Neural crest cell (in vitro differentiated cells): ENCODE measurements around the gene RAPGEF5. TPM values are rescaled to one million over a fixed set of nuclear protein-coding genes. Genes with fewer than 3 reads are reported as not detected.

ENCODE experiments used
- DNase-seq: peaks from one replicate; pipeline ENCODE4 v3.0.0; 2021; ENCODE audit warnings: low read depth, mixed read lengths, low spot score
- H3K27ac Mint-ChIP-seq: one replicate; pipeline ENCODE4 v1.8.0; 2021; ENCODE audit warnings: mild to moderate bottlenecking, mixed read lengths; ENCODE audit not compliant: unreplicated experiment
- H3K27me3 Mint-ChIP-seq: 2 replicates; pipeline ENCODE4 v1.8.0; 2021; ENCODE audit warnings: low read depth, mild to moderate bottlenecking, mixed read lengths
- H3K36me3 Mint-ChIP-seq: 2 replicates; pipeline ENCODE4 v1.8.0; 2021; ENCODE audit warnings: low read depth, mild to moderate bottlenecking, mixed read lengths
- H3K4me1 Mint-ChIP-seq: 2 replicates; pipeline ENCODE4 v1.8.0; 2021; ENCODE audit warnings: mixed read lengths
- H3K4me3 Mint-ChIP-seq: one replicate; pipeline ENCODE4 v1.8.0; 2021; ENCODE audit warnings: mild to moderate bottlenecking, mixed read lengths
- H3K9me3 Mint-ChIP-seq: 2 replicates; pipeline ENCODE4 v1.8.0; 2021; ENCODE audit warnings: mixed read lengths
- total RNA-seq: library from RNA; stranded (reverse); gene quantifications from 2 replicates; pipeline ENCODE4 v1.2.1, GENCODE V29; 2021
- TF ChIP-seq, protein P1 (sequence below): fragments of 200-600 bp; sonication (generic); conservative IDR thresholded peaks from 2 replicates; pipeline ENCODE4 v1.5.0; 2021; ENCODE audit warnings: antibody characterized with exemption, mild to moderate bottlenecking

The RAPGEF5 gene
- total RNA-seq, 1 donor from 2014 or later = 6.0 TPM

DNA sequence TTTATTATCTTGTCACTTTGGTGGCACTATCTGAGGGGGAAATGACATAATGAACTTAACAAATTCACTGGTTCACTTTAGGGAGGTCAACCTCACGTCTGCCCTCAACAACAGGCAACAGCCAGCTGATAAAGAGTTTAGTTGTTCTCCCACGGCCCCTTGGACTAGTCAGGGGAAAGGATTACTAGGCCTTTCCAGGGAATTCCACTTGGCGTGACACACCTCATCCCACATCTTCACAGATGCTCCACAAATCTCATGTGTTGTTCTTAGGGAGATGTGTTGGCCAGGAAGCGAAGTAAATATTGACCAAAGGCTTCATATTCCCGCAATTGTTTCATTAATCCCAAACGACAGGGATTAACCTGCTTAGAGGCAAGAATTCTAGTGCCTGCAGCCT lies 227.8 kb downstream of the RAPGEF5 start:
- H3K4me1 Mint-ChIP-seq = peaks cover 26% of the 10 kb centered on the region
- H3K27me3 Mint-ChIP-seq = no peaks in the 10 kb centered on the region
- no peak overlapping the region for H3K4me3 Mint-ChIP-seq
- H3K27ac Mint-ChIP-seq = no peak overlapping the region
- no peak for DNase-seq
- no peaks in the 10 kb centered on the region for H3K9me3 Mint-ChIP-seq
- TF ChIP-seq, protein P1, sequence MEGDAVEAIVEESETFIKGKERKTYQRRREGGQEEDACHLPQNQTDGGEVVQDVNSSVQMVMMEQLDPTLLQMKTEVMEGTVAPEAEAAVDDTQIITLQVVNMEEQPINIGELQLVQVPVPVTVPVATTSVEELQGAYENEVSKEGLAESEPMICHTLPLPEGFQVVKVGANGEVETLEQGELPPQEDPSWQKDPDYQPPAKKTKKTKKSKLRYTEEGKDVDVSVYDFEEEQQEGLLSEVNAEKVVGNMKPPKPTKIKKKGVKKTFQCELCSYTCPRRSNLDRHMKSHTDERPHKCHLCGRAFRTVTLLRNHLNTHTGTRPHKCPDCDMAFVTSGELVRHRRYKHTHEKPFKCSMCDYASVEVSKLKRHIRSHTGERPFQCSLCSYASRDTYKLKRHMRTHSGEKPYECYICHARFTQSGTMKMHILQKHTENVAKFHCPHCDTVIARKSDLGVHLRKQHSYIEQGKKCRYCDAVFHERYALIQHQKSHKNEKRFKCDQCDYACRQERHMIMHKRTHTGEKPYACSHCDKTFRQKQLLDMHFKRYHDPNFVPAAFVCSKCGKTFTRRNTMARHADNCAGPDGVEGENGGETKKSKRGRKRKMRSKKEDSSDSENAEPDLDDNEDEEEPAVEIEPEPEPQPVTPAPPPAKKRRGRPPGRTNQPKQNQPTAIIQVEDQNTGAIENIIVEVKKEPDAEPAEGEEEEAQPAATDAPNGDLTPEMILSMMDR = no peak
- peaks cover 8% of the 10 kb centered on the region for H3K36me3 Mint-ChIP-seq

DNA sequence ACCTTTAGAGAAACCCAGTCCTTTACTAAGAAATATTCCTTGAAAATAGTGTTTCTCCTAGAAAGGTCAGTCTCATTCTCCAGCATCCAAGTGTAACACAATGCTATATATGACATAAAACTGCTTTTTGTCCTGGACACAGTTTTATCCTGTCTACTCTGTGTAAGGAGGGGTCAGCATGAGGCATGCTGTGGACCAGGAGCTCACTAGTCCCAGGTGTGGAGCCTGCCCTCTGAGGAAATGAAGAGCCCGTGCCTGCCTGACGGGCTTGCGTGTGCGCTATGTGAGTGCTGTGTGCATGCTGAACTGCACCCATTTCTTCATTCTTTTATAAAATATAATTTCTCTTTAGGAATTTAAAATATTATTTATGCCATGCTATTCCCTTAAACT lies 228.4 kb downstream of the RAPGEF5 start:
- Mint-ChIP-seq H3K4me1 (peaks cover 26% of the 10 kb centered on the region), H3K27me3 (no peaks in the 10 kb centered on the region), H3K4me3 (no peak overlapping the region), H3K9me3 (no peaks in the 10 kb centered on the region), H3K27ac (no peak overlapping the region), H3K36me3 (peaks cover 8% of the 10 kb centered on the region)
- DNase-seq = no peak
- TF ChIP-seq, protein P1 = no peak

DNA sequence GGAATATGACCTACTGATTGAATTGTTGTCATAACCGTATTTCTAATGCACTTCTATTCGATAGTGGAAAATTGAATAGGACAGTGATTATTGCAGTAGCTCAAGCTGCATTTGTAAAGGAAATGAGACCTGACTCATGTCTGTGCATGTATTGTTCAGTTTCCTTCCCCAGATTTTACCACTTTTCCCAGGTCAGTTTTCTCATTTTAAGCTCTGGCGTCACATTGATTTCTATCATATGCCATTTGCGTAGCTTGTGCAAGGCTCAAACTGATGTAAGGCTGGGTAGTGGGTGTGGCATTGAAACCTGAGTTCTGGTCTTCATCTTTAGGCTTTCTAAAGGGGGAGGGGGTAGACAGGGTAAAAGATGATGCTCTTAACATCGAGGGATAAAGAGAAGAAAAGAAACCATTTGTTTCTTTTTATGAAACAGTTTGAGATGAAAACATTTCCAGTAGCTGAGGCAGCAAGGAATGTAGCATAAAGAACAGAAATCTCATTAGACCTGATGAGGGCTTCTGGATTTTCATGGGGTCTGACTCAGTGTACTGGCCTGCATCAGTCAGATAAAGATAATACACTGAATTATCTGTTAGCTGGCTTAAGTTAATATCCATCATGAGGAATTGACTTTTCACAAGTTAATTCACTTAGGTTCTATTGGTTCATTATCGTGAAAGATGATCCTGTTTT lies 229.0 kb downstream of the RAPGEF5 start:
- H3K4me1 Mint-ChIP-seq = peaks cover 26% of the 10 kb centered on the region
- TF ChIP-seq, protein P1 = no peak
- no peaks in the 10 kb centered on the region for H3K9me3 Mint-ChIP-seq
- H3K27me3 Mint-ChIP-seq = no peaks in the 10 kb centered on the region
- no peak for DNase-seq
- peaks cover 2% of the 10 kb centered on the region for H3K36me3 Mint-ChIP-seq
- no peak overlapping the region for H3K4me3 Mint-ChIP-seq
- no peak overlapping the region for H3K27ac Mint-ChIP-seq

DNA sequence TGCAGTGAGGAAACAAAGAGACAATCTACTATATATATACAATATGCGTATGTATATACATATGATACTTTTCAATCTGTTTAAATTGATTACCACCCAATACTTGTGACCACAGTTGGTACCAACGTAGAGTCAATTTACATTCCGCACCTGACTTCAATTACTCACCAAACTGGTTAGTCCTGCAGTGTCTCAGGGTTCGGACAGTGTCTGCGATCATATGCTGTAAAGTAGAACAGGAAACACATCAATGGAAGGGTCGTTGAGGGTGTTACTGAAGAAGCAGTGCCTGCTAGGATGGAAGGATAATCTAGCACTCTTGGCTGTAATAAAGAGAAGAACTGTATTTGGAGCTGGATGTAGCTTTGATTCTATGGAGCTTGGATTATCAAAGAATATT lies 231.5 kb downstream of the RAPGEF5 start:
- no peak overlapping the region for H3K27ac Mint-ChIP-seq
- peaks cover 2% of the 10 kb centered on the region for H3K36me3 Mint-ChIP-seq
- H3K4me1 Mint-ChIP-seq = peaks cover 29% of the 10 kb centered on the region
- H3K4me3 Mint-ChIP-seq = no peak overlapping the region
- TF ChIP-seq, protein P1 = no peak
- no peaks in the 10 kb centered on the region for H3K9me3 Mint-ChIP-seq
- H3K27me3 Mint-ChIP-seq = no peaks in the 10 kb centered on the region
- DNase-seq = no peak

DNA sequence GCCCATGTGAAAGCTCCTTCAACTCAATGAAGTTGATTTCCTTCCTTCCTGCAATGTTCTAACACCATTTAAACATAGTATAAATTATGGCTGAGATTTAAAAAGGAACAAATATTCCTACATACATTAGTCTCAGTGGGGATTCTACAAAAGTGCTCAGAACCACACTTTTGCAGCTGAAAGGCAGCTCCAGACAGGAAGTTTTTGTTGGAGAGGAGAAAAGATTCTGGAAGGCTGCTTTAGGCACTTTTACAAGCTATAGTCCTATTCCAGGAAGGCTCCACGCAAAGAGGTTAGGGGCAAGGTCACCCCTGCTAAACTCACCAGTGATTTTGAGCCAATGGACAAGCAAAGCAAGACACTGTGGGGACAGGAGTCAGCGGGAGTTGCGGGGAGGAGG lies 232.0 kb downstream of the RAPGEF5 start:
- peak overlapping the region; percentile 5 for H3K27ac Mint-ChIP-seq
- DNase-seq = no peak
- TF ChIP-seq, protein P1 = no peak
- H3K36me3 Mint-ChIP-seq = peaks cover 2% of the 10 kb centered on the region
- H3K9me3 Mint-ChIP-seq = no peaks in the 10 kb centered on the region
- no peak overlapping the region for H3K4me3 Mint-ChIP-seq
- no peaks in the 10 kb centered on the region for H3K27me3 Mint-ChIP-seq
- H3K4me1 Mint-ChIP-seq = peaks cover 24% of the 10 kb centered on the region
